ENCODE results near the gene FAM117B.
"Not testable (repeated sequence)": the region's sequence is repeated elsewhere in the genome, so short reads cannot be mapped to it uniquely, and the experiment has no call there.

FAM117B gene

GRCh38 chr2:202638721-202639120, 4.0 kb downstream of the FAM117B start:
- no peak for DNase-seq (ENCODE audit: low read depth in 2 of 2)

- no peak for DNase-seq (ENCODE audit: low read depth in 2 of 2)
Observed at GRCh38 chr2:202639231-202639630, 4.5 kb downstream of the FAM117B start.

- DNase-seq (ENCODE audit: low read depth in 2 of 2) = no peak
Observed at GRCh38 chr2:202642567-202642966, 7.8 kb downstream of the FAM117B start.

GRCh38 chr2:202643012-202643858, 8.5 kb downstream of the FAM117B start:
- no peak for DNase-seq (ENCODE audit: low read depth in 2 of 2)

- DNase-seq (ENCODE audit: low read depth in 2 of 2) = no peak
Observed at GRCh38 chr2:202652119-202652518, 17.4 kb downstream of the FAM117B start.

GRCh38 chr2:202653890-202654289, 19.1 kb downstream of the FAM117B start:
- no peak for DNase-seq (ENCODE audit: low read depth in 2 of 2)

- DNase-seq (ENCODE audit: low read depth in 2 of 2) = no peak
Observed at GRCh38 chr2:202657876-202658275, 23.1 kb downstream of the FAM117B start.

GRCh38 chr2:202660796-202661195, 26.0 kb downstream of the FAM117B start:
- DNase-seq (ENCODE audit: low read depth in 2 of 2) = no peak

- no peak for DNase-seq (ENCODE audit: low read depth in 2 of 2)
Observed at GRCh38 chr2:202669841-202670240, 35.1 kb downstream of the FAM117B start.

GRCh38 chr2:202671317-202672035, 36.7 kb downstream of the FAM117B start:
- no peak for DNase-seq (ENCODE audit: low read depth in 2 of 2)

- DNase-seq (ENCODE audit: low read depth in 2 of 2) = not testable (repeated sequence)
Observed at GRCh38 chr2:202675097-202675496, 40.3 kb downstream of the FAM117B start.

GRCh38 chr2:202679980-202680379, 45.2 kb downstream of the FAM117B start:
- DNase-seq (ENCODE audit: low read depth in 2 of 2) = no peak

- no peak for DNase-seq (ENCODE audit: low read depth in 2 of 2)
Observed at GRCh38 chr2:202680512-202680911, 45.7 kb downstream of the FAM117B start.

- DNase-seq (ENCODE audit: low read depth in 2 of 2) = no peak
Observed at GRCh38 chr2:202681688-202682205, 47.0 kb downstream of the FAM117B start.

- DNase-seq (ENCODE audit: low read depth in 2 of 2) = no peak
Observed at GRCh38 chr2:202682274-202682673, 47.5 kb downstream of the FAM117B start.

- no peak for DNase-seq (ENCODE audit: low read depth in 2 of 2)
Observed at GRCh38 chr2:202687276-202687675, 52.5 kb downstream of the FAM117B start.

GRCh38 chr2:202689459-202689858, 54.7 kb downstream of the FAM117B start:
- DNase-seq (ENCODE audit: low read depth in 2 of 2) = no peak

- no peak for DNase-seq (ENCODE audit: low read depth in 2 of 2)
Observed at GRCh38 chr2:202689898-202690297, 55.1 kb downstream of the FAM117B start.

- no peak for DNase-seq (ENCODE audit: low read depth in 2 of 2)
Observed at GRCh38 chr2:202690321-202690900, 55.6 kb downstream of the FAM117B start.

GRCh38 chr2:202693503-202693902, 58.7 kb downstream of the FAM117B start:
- no peak for DNase-seq (ENCODE audit: low read depth in 2 of 2)

GRCh38 chr2:202695166-202695565, 60.4 kb downstream of the FAM117B start:
- no peak for DNase-seq (ENCODE audit: low read depth in 2 of 2)

Measured in stimulated activated CD4-positive, alpha-beta T cell treated with anti-CD3 and anti-CD28 coated beads, Interleukin-1b, Interleukin-23, amount 100 ng/mL, for 1 hour (primary cell).